HEK293T (cell line): ENCODE results near the gene VARS2.

ENCODE experiments used
- BHLHE40 ChIP-seq: fragments of 450-650 bp; IDR thresholded peaks from 2 replicates; pipeline ENCODE4 v1.6.1; 2016; ENCODE audit warnings: mild to moderate bottlenecking, moderate library complexity, borderline replicate concordance
- CTBP1 ChIP-seq: fragments of 450-650 bp; IDR thresholded peaks from 2 replicates; pipeline ENCODE4 v1.6.1; 2016; ENCODE audit warnings: borderline replicate concordance
- ELF4 ChIP-seq: fragments of 450-650 bp; IDR thresholded peaks from 2 replicates; pipeline ENCODE4 v1.6.1; 2017; ENCODE audit warnings: antibody characterized with exemption
- FOXA1 ChIP-seq: fragments of 450-650 bp; IDR thresholded peaks from 2 replicates; pipeline ENCODE4 v1.6.1; 2016; ENCODE audit warnings: mild to moderate bottlenecking
- FOXK2 ChIP-seq: fragments of 450-650 bp; IDR thresholded peaks from 2 replicates; pipeline ENCODE4 v1.6.1; 2016; ENCODE audit warnings: mild to moderate bottlenecking
- FOXM1 ChIP-seq: fragments of 450-650 bp; IDR thresholded peaks from 2 replicates; pipeline ENCODE4 v1.6.1; 2017; ENCODE audit warnings: mild to moderate bottlenecking, borderline replicate concordance
- HDGF ChIP-seq: fragments of 450-650 bp; IDR thresholded peaks from 2 replicates; pipeline ENCODE4 v1.6.1; 2017; ENCODE audit warnings: antibody characterized with exemption, borderline replicate concordance
- LEF1 ChIP-seq: fragments of 450-650 bp; IDR thresholded peaks from 2 replicates; pipeline ENCODE4 v1.6.1; 2017; ENCODE audit warnings: mild to moderate bottlenecking, borderline replicate concordance
- NFRKB ChIP-seq: fragments of 450-650 bp; IDR thresholded peaks from 2 replicates; pipeline ENCODE4 v1.6.1; 2016; ENCODE audit warnings: mild to moderate bottlenecking, moderate library complexity
- SP1 ChIP-seq: fragments of 450-650 bp; IDR thresholded peaks from 2 replicates; pipeline ENCODE4 v1.6.1; 2017
- SUZ12 ChIP-seq: fragments of 450-650 bp; IDR thresholded peaks from 2 replicates; pipeline ENCODE4 v1.6.1; 2016; ENCODE audit warnings: mild to moderate bottlenecking
- TARDBP ChIP-seq: fragments of 450-650 bp; IDR thresholded peaks from 2 replicates; pipeline ENCODE4 v1.6.1; 2016
- ZNF384 ChIP-seq: fragments of 450-650 bp; IDR thresholded peaks from 2 replicates; pipeline ENCODE4 v1.6.1; 2016
- TF ChIP-seq, protein P1 (sequence below): fragments of 450-650 bp; IDR thresholded peaks from 2 replicates; pipeline ENCODE4 v1.6.1; 2016

DNA sequence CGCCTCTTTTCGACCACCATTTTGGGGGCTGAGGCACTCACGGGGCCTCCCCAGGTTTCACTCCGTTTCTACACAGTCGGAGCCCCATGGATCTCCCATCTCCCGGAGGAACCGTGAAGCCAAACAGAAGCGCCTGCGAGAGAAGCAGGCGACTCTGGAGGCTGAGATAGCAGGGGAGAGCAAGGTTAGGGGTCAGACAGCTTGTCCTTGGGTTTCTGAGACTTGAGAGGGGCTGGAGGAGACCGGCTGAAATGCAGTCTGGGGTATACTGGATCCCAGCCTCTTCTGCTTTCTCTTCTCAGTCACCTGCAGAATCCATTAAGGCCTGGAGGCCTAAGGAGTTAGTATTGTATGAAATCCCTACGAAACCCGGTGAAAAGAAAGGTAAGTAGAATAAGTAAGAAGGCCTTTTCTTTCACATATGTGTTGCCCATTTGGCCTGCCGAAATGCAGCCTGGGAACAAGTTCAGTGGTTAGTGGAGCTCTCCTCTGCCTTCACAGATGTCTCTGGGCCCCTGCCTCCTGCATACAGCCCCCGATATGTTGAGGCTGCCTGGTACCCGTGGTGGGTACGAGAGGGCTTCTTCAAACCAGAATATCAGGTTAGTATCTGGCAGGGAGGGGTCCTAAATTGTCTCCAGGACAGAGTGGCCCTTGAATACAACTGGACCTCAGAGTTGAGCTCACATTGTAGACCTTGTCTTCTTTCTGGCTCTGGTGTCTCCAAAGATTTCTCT, 984 bp downstream of the VARS2 start:
- TF ChIP-seq SUZ12 (no peak), TARDBP (no peak), SP1 (no peak), BHLHE40 (no peak), HDGF (no peak), ZNF384 (no peak), FOXA1 (no peak), FOXM1 (no peak), CTBP1 (no peak), LEF1 (no peak), FOXK2 (no peak), NFRKB (no peak), ELF4 (no peak)
- TF ChIP-seq, protein P1, sequence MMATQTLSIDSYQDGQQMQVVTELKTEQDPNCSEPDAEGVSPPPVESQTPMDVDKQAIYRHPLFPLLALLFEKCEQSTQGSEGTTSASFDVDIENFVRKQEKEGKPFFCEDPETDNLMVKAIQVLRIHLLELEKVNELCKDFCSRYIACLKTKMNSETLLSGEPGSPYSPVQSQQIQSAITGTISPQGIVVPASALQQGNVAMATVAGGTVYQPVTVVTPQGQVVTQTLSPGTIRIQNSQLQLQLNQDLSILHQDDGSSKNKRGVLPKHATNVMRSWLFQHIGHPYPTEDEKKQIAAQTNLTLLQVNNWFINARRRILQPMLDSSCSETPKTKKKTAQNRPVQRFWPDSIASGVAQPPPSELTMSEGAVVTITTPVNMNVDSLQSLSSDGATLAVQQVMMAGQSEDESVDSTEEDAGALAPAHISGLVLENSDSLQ = no peak
